CD4-positive, CD25-positive, alpha-beta regulatory T cell (primary cell): ENCODE measurements around the gene TELO2. TPM values are rescaled to one million over a fixed set of nuclear protein-coding genes. Genes with fewer than 3 reads are reported as not detected.
A peak's percentile ranks its signal among the peaks of the same experiment; 100 is the strongest.

ENCODE experiments used
- ATAC-seq, 2 donors: fragments of 150-1000 bp; cut with Tn5 transposase; one replicate each; pipeline ENCODE4 v1.10.0; 2021; ENCODE audit warnings: low read depth in 2 of 2, moderate number of reproducible peaks in 2 of 2, moderate library complexity in 1 of 2
- DNase-seq, 3 donors: peaks; one replicate each; pipeline versions ENCODE4 v3.0.0 to v3.0.0-alpha.2; 2012 to 2022; ENCODE audit warnings: mixed read lengths in 1 of 3
- H3K27ac ChIP-seq: one replicate; pipeline ENCODE4 v1.7.0; 2013; ENCODE audit warnings: mild to moderate bottlenecking, low read length; ENCODE audit not compliant: insufficient read depth, poor library complexity, severe bottlenecking
- H3K27me3 ChIP-seq: one replicate; pipeline ENCODE4 v1.7.0; 2013; ENCODE audit warnings: low read length; ENCODE audit not compliant: control insufficient read depth, insufficient read depth
- H3K36me3 ChIP-seq: one replicate; pipeline ENCODE4 v1.7.0; 2013; ENCODE audit warnings: mild to moderate bottlenecking, low read length, moderate library complexity; ENCODE audit not compliant: control insufficient read depth, insufficient read depth
- H3K4me1 ChIP-seq: 2 replicates; pipeline ENCODE4 v1.7.0; 2013; ENCODE audit warnings: mild to moderate bottlenecking, low read length; ENCODE audit not compliant: insufficient read depth, control insufficient read depth, poor library complexity, severe bottlenecking
- H3K4me3 ChIP-seq: one replicate; pipeline ENCODE4 v1.7.0; 2013; ENCODE audit warnings: low read depth, mild to moderate bottlenecking, low read length, moderate library complexity
- H3K9me3 ChIP-seq, 2 experiments: 1 replicate in 1 of 2; 2 replicates in 1 of 2; pipeline ENCODE4 v1.7.0; 2013; ENCODE audit warnings: low read length in 2 of 2, mild to moderate bottlenecking in 1 of 2, moderate library complexity in 1 of 2; ENCODE audit not compliant: control insufficient read depth in 2 of 2
- H3K27ac Mint-ChIP-seq, 3 donors: one replicate each; pipeline ENCODE4 v1.8.0; 2020 to 2022; ENCODE audit warnings: mild to moderate bottlenecking in 3 of 3, mixed read lengths in 3 of 3, moderate library complexity in 2 of 3
- H3K27me3 Mint-ChIP-seq: one replicate; pipeline ENCODE4 v1.8.0; 2022; ENCODE audit warnings: mild to moderate bottlenecking, mixed read lengths
- H3K36me3 Mint-ChIP-seq: one replicate; pipeline ENCODE4 v1.8.0; 2020; ENCODE audit warnings: mixed read lengths
- H3K4me1 Mint-ChIP-seq, 4 donors: one replicate each; pipeline ENCODE4 v1.8.0; 2020 to 2022; ENCODE audit warnings: mixed read lengths in 4 of 4, mild to moderate bottlenecking in 1 of 4
- H3K4me3 Mint-ChIP-seq, 4 donors: one replicate each; pipeline ENCODE4 v1.8.0; 2020 to 2022; ENCODE audit warnings: mild to moderate bottlenecking in 4 of 4, mixed read lengths in 4 of 4, moderate library complexity in 3 of 4
- H3K9me3 Mint-ChIP-seq, 7 donors: one replicate each; pipeline ENCODE4 v1.8.0; 2020 to 2022; ENCODE audit warnings: mixed read lengths in 7 of 7, mild to moderate bottlenecking in 3 of 7, moderate library complexity in 2 of 7
- polyA plus RNA-seq, 4 donors: library from polyadenylated mRNA; unstranded; fragments of 300-500 nt; fragmentation: Illumina TruSeq; gene quantifications; one replicate each; pipeline ENCODE4 v1.2.3, GENCODE V29; 2021
- total RNA-seq: library from RNA; stranded (reverse); gene quantifications from one replicate; pipeline ENCODE4 v1.2.3, GENCODE V29; 2022

The TELO2 gene
- total and polyA plus RNA-seq, 5 donors from 2014 or later = 9.1 to 27.4 (median 12.0) TPM

- peaks cover 5 to 25% (median 7%) of the 10 kb centered on the region in 4 donors for H3K4me1 Mint-ChIP-seq
- Histone ChIP-seq H3K27me3 (no peaks in the 10 kb centered on the region), H3K27ac (peak overlapping the region; percentile 91), H3K36me3 (no peaks in the 10 kb centered on the region), H3K9me3 (no peaks in the 10 kb centered on the region), H3K4me3 (peak overlapping the region; percentile 78), H3K4me1 (peaks cover 20% of the 10 kb centered on the region)
- peak in 1 of 3 donors; percentile 17 for DNase-seq
- no peaks in the 10 kb centered on the region for H3K27me3 Mint-ChIP-seq
- no peaks in the 10 kb centered on the region for H3K36me3 Mint-ChIP-seq
- H3K27ac Mint-ChIP-seq = peak overlapping the region; percentile 100
- H3K9me3 Mint-ChIP-seq = no peaks in the 10 kb centered on the region
- ATAC-seq = no peak
- H3K4me3 Mint-ChIP-seq = peak overlapping the region; percentile 87 to 99 (median 98)
Observed at GRCh38 chr16:1492082-1492922, 858 bp upstream of the TELO2 start.

DNA sequence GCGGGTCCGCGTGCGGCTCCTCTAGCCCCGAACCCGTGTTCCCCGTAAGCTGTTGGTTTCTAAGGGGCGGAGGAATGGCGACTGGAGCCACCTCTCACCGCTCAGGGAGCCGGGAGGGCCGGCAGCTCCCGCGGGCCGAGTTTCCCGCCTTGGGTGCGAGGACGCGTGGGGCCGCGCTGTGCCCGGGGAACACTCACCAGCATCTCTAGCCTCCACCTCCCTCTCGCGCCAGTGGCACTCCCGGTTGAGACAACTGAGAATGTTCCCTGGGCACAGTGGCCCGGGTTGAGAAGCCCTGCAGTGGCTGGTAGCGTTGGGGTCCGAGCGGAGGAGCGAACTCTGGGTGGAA is 560 bp downstream of the TELO2 start:
- Mint-ChIP-seq H3K9me3 (no peaks in the 10 kb centered on the region), H3K4me1 (peaks cover 5 to 22% (median 7%) of the 10 kb centered on the region in 4 donors), H3K36me3 (no peaks in the 10 kb centered on the region), H3K27me3 (no peaks in the 10 kb centered on the region), H3K27ac (peak overlapping the region in 1 of 3 donors; percentile 36), H3K4me3 (peak overlapping the region; percentile 35 to 97 (median 87))
- H3K27ac ChIP-seq = peak overlapping the region; percentile 91
- H3K4me1 ChIP-seq = peaks cover 20% of the 10 kb centered on the region
- H3K4me3 ChIP-seq = no peak overlapping the region
- H3K9me3 ChIP-seq = no peaks in the 10 kb centered on the region
- H3K27me3 ChIP-seq = no peaks in the 10 kb centered on the region
- DNase-seq (peak in 1 of 3 donors; percentile 27), ATAC-seq (peak in 1 of 2 donors; percentile 2)
- no peaks in the 10 kb centered on the region for H3K36me3 ChIP-seq

DNA sequence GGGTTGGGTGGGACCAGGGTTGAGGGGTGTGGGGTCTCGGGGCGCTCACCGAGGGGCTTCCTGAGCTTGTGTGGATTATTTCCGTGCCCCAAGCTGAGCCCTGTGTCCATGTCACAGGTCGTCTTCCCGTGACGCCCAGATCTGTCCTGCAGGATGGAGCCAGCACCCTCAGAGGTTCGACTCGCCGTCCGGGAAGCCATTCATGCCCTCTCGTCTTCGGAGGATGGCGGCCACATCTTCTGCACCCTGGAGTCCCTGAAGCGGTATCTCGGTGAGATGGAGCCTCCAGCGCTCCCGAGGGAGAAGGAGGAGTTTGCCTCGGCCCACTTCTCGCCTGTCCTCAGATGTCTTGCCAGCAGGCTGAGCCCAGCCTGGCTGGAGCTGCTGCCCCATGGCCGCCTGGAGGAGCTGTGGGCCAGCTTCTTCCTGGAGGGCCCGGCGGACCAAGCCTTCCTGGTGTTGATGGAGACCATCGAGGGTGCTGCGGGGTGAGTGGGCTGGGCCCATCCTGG is 1.0 kb downstream of the TELO2 start:
- H3K36me3 Mint-ChIP-seq = no peaks in the 10 kb centered on the region
- H3K4me3 Mint-ChIP-seq = peak overlapping the region; percentile 35 to 97 (median 87)
- peaks cover 5 to 22% (median 7%) of the 10 kb centered on the region in 4 donors for H3K4me1 Mint-ChIP-seq
- no peaks in the 10 kb centered on the region for H3K36me3 ChIP-seq
- ATAC-seq (no peak), DNase-seq (peak in 1 of 3 donors; percentile 13)
- no peak overlapping the region for H3K27ac ChIP-seq
- H3K27me3 Mint-ChIP-seq = no peaks in the 10 kb centered on the region
- H3K27ac Mint-ChIP-seq = peak overlapping the region in 1 of 3 donors; percentile 36
- H3K27me3 ChIP-seq = no peaks in the 10 kb centered on the region
- no peaks in the 10 kb centered on the region for H3K9me3 ChIP-seq
- no peak overlapping the region for H3K4me3 ChIP-seq
- H3K4me1 ChIP-seq = peaks cover 20% of the 10 kb centered on the region
- no peaks in the 10 kb centered on the region for H3K9me3 Mint-ChIP-seq

DNA sequence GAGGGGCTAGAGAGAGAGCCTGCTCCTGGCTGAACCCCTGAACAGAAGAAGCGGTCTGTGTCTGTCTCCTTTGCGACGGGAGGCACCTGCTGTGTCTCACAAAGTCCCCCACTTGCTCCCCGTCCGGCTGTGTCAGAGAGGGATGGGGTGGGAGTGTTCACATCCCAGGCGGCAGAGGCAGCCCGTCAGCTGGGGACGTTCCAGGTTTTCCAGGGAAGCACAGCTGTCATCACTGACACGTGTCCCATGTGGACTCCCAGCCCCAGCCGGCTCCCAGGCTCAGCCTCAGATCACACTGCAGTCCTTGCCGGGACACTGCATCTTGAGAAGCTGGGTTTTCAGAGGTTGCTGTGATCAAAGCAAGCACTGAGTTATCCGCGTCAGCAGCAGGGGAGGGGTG is 1.6 kb downstream of the TELO2 start:
- ATAC-seq = no peak
- peaks cover 20% of the 10 kb centered on the region for H3K4me1 ChIP-seq
- H3K4me3 ChIP-seq = no peak overlapping the region
- no peak overlapping the region for H3K27ac ChIP-seq
- no peak overlapping the region for H3K27ac Mint-ChIP-seq
- peaks cover 5 to 22% (median 7%) of the 10 kb centered on the region in 4 donors for H3K4me1 Mint-ChIP-seq
- H3K4me3 Mint-ChIP-seq = peak overlapping the region; percentile 35 to 90 (median 84)
- no peak for DNase-seq
- H3K9me3 ChIP-seq = no peaks in the 10 kb centered on the region
- H3K36me3 Mint-ChIP-seq = no peaks in the 10 kb centered on the region
- no peaks in the 10 kb centered on the region for H3K27me3 ChIP-seq
- no peaks in the 10 kb centered on the region for H3K36me3 ChIP-seq
- H3K27me3 Mint-ChIP-seq = no peaks in the 10 kb centered on the region
- no peaks in the 10 kb centered on the region for H3K9me3 Mint-ChIP-seq

- H3K4me1 Mint-ChIP-seq = peaks cover 5 to 20% (median 7%) of the 10 kb centered on the region in 4 donors
- Histone ChIP-seq H3K9me3 (no peaks in the 10 kb centered on the region), H3K27ac (no peak overlapping the region), H3K27me3 (no peaks in the 10 kb centered on the region), H3K4me3 (no peak overlapping the region), H3K4me1 (peaks cover 20% of the 10 kb centered on the region), H3K36me3 (no peaks in the 10 kb centered on the region)
- H3K4me3 Mint-ChIP-seq = peak overlapping the region in 3 of 4 donors; percentile 64 to 90 (median 83)
- no peak overlapping the region for H3K27ac Mint-ChIP-seq
- H3K9me3 Mint-ChIP-seq = no peaks in the 10 kb centered on the region
- no peaks in the 10 kb centered on the region for H3K36me3 Mint-ChIP-seq
- no peak for ATAC-seq
- DNase-seq = no peak
- no peaks in the 10 kb centered on the region for H3K27me3 Mint-ChIP-seq
Observed at GRCh38 chr16:1495211-1495888, 2.2 kb downstream of the TELO2 start.

GRCh38 chr16:1495889-1496262 is 2.7 kb downstream of the TELO2 start:
- Histone ChIP-seq H3K4me3 (no peak overlapping the region), H3K4me1 (peaks cover 20% of the 10 kb centered on the region), H3K36me3 (no peaks in the 10 kb centered on the region), H3K27me3 (no peaks in the 10 kb centered on the region), H3K9me3 (no peaks in the 10 kb centered on the region), H3K27ac (no peak overlapping the region)
- Mint-ChIP-seq H3K4me1 (peaks cover 5 to 20% (median 7%) of the 10 kb centered on the region in 4 donors), H3K27me3 (no peaks in the 10 kb centered on the region), H3K4me3 (peak overlapping the region in 1 of 4 donors; percentile 15), H3K9me3 (no peaks in the 10 kb centered on the region), H3K36me3 (no peaks in the 10 kb centered on the region), H3K27ac (no peak overlapping the region)
- ATAC-seq = no peak
- DNase-seq = no peak

GRCh38 chr16:1496464-1496863 is 3.3 kb downstream of the TELO2 start:
- Mint-ChIP-seq H3K9me3 (no peaks in the 10 kb centered on the region), H3K27ac (peak overlapping the region in 1 of 3 donors; percentile 56), H3K36me3 (no peaks in the 10 kb centered on the region), H3K4me1 (peaks cover 5 to 20% (median 7%) of the 10 kb centered on the region in 4 donors), H3K27me3 (no peaks in the 10 kb centered on the region), H3K4me3 (peak overlapping the region in 1 of 4 donors; percentile 56)
- Histone ChIP-seq H3K9me3 (no peaks in the 10 kb centered on the region), H3K27ac (no peak overlapping the region), H3K27me3 (no peaks in the 10 kb centered on the region), H3K36me3 (no peaks in the 10 kb centered on the region), H3K4me3 (no peak overlapping the region), H3K4me1 (peaks cover 20% of the 10 kb centered on the region)
- ATAC-seq (no peak), DNase-seq (no peak)
